WTC11 (cell line): ENCODE measurements around the gene OSTN.

Source experiments
- CBFB ChIP-seq: sonication (generic); formaldehyde crosslinking; IDR thresholded peaks from 2 replicates; pipeline ENCODE4 v1.8.1; 2022; ENCODE audit warnings: mild to moderate bottlenecking, low read depth, missing genetic modification reagents
- NFATC4 ChIP-seq: fragments of 250-450 bp; sonication (Bioruptor Pico); IDR thresholded peaks from 2 replicates; pipeline ENCODE4 v1.9.0; 2021; ENCODE audit warnings: mild to moderate bottlenecking
- RELA ChIP-seq: sonication (generic); formaldehyde crosslinking; IDR thresholded peaks from 2 replicates; pipeline ENCODE4 v1.8.1; 2022; ENCODE audit warnings: missing genetic modification reagents, mild to moderate bottlenecking, borderline replicate concordance
- ZNF121 ChIP-seq: sonication (generic); formaldehyde crosslinking; IDR thresholded peaks from 2 replicates; pipeline ENCODE4 v1.8.0; 2023; ENCODE audit warnings: missing genetic modification reagents
- ZNF263 ChIP-seq: sonication (generic); formaldehyde crosslinking; IDR thresholded peaks from 2 replicates; pipeline ENCODE4 v1.8.1; 2022; ENCODE audit warnings: low read depth, mild to moderate bottlenecking, moderate library complexity, missing genetic modification reagents
- ZNF416 ChIP-seq: fragments of 250-450 bp; sonication (Bioruptor Pico); IDR thresholded peaks from 2 replicates; pipeline ENCODE4 v1.9.0; 2021; ENCODE audit warnings: mild to moderate bottlenecking, inconsistent platforms
- ZNF423 ChIP-seq: fragments of 250-450 bp; sonication (Bioruptor Pico); IDR thresholded peaks from 2 replicates; pipeline ENCODE4 v2.1.2; 2022; ENCODE audit warnings: mild to moderate bottlenecking, moderate library complexity
- TF ChIP-seq, protein P1 (sequence below): fragments of 200-600 bp; IDR thresholded peaks from 2 replicates; pipeline ENCODE4 v1.8.0; 2022; ENCODE audit warnings: antibody characterized with exemption
- TF ChIP-seq, protein P2 (sequence below): sonication (generic); formaldehyde crosslinking; IDR thresholded peaks from 2 replicates; pipeline ENCODE4 v1.8.1; 2022; ENCODE audit warnings: mild to moderate bottlenecking, missing genetic modification reagents, moderate library complexity, borderline replicate concordance

DNA sequence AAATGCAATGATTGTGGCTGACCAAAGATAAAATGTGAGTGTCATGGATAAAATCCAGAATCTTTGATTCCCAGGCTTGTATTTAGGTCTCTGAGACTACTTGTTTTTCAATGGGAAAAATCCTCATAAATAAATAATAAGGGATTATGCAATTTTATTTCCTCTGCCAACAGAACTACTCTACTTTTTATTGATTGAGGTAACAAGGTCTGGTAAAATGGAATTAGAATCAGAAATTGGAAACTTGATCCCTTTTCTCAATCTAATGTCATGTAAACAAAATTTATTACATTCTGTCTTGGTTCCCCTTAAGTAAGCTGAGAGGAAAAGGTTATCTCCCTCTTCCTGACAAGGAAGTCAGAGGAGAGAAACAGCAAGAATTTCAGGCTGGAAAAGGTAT lies 81.8 kb downstream of the OSTN start:
- TF ChIP-seq CBFB (CRISPR knock-in tag) (no peak), ZNF121 (no peak), ZNF416 (CRISPR knock-in tag) (no peak), NFATC4 (no peak), ZNF423 (CRISPR knock-in tag) (no peak), ZNF263 (CRISPR knock-in tag) (no peak), RELA (CRISPR knock-in tag) (no peak)
- TF ChIP-seq, protein P1, sequence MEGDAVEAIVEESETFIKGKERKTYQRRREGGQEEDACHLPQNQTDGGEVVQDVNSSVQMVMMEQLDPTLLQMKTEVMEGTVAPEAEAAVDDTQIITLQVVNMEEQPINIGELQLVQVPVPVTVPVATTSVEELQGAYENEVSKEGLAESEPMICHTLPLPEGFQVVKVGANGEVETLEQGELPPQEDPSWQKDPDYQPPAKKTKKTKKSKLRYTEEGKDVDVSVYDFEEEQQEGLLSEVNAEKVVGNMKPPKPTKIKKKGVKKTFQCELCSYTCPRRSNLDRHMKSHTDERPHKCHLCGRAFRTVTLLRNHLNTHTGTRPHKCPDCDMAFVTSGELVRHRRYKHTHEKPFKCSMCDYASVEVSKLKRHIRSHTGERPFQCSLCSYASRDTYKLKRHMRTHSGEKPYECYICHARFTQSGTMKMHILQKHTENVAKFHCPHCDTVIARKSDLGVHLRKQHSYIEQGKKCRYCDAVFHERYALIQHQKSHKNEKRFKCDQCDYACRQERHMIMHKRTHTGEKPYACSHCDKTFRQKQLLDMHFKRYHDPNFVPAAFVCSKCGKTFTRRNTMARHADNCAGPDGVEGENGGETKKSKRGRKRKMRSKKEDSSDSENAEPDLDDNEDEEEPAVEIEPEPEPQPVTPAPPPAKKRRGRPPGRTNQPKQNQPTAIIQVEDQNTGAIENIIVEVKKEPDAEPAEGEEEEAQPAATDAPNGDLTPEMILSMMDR: no peak
- TF ChIP-seq, protein P2, sequence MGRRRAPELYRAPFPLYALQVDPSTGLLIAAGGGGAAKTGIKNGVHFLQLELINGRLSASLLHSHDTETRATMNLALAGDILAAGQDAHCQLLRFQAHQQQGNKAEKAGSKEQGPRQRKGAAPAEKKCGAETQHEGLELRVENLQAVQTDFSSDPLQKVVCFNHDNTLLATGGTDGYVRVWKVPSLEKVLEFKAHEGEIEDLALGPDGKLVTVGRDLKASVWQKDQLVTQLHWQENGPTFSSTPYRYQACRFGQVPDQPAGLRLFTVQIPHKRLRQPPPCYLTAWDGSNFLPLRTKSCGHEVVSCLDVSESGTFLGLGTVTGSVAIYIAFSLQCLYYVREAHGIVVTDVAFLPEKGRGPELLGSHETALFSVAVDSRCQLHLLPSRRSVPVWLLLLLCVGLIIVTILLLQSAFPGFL (CRISPR knock-in tag): no peak
